GM21825 (cell line): ENCODE results near the gene TMEM150B.
"Not testable (repeated sequence)": the region's sequence is repeated elsewhere in the genome, so short reads cannot be mapped to it uniquely, and the experiment has no call there.

Experiments used
- ATAC-seq: cut with Tn5 transposase; IDR thresholded peaks from one replicate; pipeline ENCODE4 v1.9.1; 2021; ENCODE audit warnings: mild to moderate bottlenecking, moderate library complexity; ENCODE audit not compliant: unreplicated experiment

TMEM150B gene

GRCh38 chr19:55339889-55340783 is 15.0 kb upstream of the TMEM150B start:
- ATAC-seq: no peak

DNA sequence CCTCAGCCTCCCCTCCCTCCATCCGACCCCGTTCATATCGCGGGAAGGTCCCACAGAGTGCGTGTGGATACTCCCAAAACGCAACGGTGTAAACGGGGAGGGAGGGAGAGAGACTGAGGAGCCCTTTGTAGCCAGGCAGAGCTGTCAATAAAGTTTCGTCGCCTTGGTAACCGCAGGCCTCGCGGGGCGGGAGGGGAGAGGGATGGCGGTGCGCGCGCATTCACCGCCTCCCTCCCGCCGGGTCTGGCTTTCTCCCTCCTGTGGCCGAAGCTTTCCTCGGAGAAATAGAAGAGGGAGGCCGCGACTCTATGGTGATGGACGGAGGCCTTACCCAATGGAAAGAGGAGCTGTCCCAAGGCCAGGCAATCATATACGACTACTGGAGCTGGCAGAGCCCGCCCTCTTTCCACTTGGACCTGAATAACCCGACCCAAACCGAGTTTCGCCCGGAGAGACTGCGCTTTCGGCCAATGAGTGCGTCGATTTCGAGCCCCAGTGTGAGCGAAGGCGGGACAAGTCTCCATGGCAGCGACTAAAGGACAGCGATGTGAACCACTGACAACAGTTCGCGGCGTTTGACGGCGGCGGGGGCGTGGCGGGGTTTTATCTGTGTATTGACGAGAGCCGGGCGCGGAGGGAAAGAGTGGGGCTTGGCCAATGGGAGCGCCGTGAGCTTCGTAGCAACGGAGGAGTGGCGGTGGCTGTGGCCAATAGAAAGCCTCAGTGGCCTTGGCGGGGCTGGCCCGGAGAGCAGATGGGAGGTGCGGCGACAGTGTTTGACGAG is 14.2 kb upstream of the TMEM150B start, which contains the start of gene KMT5C:
KMT5C (plus strand) TSS at position 772 of the 784 bp plus-strand sequence. CDS start 2,061 bp downstream, outside the sequence.
- ATAC-seq: peak; percentile 72

DNA sequence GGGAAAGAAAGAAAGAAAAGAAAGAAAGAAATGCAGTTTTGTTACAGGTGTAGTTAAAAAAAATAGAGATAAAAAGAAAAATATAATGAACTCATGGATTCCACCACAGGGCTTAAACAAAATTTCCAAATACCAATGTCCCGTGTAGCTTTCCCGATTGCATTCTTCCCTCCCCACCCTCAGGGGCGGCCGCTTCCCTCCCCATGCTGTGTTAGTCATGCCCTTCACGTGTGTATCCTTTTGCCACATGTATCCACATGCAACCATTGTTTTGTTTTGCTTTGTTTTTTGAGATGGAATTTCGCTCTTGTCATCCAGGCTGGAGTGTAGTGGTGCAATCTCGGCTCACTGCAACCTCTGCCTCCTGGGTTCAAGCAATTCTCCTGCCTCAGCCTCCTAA is 11.0 kb upstream of the TMEM150B start:
- ATAC-seq: no peak

- ATAC-seq: no peak
Measured at GRCh38 chr19:55333870-55334269, 8.7 kb upstream of the TMEM150B start.

DNA sequence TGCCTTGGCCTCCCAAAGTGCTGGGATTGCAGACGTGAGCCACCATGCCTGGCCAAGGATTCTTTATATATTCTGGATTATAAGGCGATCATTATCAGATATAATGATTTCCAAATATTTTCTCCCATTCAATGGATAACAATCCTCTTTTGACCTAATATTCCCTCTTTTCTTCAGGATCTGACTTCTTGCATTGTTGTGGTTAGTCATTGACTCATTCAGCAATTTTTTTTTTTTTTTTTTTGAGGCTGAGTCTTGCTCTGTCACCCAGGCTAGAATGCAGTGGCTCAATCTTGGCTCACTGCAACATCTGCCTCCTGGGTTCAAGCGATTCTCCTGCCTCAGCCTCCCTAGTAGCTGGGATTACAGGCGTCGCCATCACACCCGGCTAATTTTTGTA is 4.7 kb upstream of the TMEM150B start:
- not testable (repeated sequence) for ATAC-seq

- ATAC-seq: not testable (repeated sequence)
Measured at GRCh38 chr19:55328774-55329318, 3.7 kb upstream of the TMEM150B start.

GRCh38 chr19:55324662-55325061 is 479 bp downstream of the TMEM150B start:
- ATAC-seq: no peak

DNA sequence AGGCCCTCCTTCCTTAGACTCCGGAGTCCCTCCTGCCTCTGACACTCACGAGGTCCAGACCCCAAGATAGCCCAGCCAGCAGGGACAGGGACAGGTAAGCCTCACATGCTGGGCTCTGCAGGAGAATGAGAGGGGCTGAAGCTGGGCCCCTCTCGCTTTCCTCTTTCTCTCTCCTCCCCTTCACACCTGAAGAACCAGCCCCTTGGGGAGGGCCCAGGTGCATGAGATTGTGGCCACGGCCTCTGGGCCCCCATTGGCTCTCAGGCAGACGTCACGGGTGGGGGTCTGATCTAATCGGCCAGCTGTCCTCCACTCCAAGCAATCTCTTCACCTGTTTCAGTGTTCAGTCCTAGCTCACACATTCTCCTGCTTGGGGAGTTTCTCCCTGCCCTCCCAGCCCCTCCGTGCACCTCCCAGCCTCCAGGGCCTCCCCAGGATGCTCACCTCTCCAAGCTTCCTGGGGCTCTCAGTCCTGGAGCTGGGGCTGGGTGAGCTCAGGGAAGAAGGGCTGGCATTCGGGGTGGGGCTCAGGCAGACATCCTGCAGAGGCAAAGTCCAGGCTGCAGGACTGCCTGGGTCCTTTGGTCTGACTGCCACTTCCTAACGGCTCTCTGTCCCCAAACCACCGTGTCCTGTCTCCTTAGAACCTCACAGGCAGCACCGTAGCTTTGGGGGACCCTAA is 2.8 kb downstream of the TMEM150B start:
- ATAC-seq: no peak

DNA sequence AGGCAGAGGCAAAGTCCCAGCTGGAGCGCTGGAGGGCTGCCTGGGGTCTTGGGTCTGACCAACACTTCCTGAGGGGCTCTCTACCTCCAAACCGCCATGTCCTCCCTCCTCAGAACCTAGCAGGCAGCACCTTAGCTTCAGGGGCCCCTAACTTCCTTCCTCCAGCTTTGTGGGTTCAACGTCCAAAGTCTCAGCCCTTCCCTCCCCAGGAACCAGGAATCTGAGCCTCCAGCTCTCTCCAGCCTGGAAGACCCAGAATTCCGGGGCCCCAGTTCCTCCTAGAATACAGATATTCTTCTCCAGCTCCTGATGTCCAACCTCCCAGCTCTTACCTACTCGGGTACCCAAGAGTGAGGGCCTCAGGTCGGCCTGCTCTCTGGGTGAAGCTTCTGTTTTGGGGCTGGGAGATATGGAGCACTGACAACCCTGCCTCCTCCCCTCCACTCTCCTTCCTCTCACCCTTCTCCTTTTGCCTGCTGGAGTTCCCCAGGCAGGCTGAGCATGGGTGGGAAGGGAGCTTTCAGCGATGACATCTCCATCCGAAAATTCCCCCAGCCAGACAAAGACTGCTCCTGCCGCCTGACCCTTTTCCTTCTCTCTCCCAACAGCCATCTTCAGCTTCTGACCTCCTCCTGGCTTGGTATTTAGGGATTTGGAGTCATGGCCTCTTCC is 3.5 kb downstream of the TMEM150B start:
- ATAC-seq: no peak

GRCh38 chr19:55320844-55321419 is 4.2 kb downstream of the TMEM150B start:
- no peak for ATAC-seq

DNA sequence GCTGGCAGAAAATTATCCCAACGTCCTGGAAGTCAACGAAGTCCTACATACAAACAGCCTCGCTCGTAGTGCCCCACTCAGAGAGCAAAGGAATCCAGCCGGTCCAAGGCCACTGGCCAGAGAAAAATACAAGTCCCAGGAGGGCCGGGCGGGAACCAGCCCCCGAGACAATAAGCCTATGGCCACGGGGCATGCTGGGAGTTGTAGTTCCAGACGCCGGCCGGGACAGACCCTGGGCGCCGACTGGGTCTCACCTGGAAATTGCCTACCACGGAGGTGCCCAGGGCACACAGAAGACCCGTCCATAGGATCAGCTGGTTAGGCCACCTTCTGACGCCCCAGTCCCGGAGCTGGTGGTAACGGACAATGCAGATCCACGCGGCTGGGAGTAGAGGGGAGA is 5.4 kb downstream of the TMEM150B start:
- ATAC-seq: no peak

DNA sequence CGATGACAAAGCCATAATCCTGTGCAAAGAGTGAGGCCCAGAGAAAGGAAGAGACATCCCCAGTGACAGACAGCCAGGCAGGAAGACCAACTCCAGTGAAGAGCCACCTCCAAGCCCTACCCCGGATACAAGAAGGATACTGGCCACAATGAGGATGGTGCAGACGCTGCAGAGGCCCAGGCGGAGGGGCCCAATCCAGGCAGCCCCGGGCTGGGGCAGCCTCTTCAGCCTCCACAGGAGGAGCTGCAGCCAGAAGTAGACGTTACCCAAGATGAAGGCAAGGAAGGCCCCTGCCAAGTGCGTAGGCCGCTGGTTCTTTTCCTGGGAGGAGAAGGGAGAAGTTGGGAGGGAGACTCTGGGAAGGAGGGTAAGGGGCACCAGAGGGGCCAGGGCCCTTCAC is 8.5 kb downstream of the TMEM150B start:
- ATAC-seq: no peak

DNA sequence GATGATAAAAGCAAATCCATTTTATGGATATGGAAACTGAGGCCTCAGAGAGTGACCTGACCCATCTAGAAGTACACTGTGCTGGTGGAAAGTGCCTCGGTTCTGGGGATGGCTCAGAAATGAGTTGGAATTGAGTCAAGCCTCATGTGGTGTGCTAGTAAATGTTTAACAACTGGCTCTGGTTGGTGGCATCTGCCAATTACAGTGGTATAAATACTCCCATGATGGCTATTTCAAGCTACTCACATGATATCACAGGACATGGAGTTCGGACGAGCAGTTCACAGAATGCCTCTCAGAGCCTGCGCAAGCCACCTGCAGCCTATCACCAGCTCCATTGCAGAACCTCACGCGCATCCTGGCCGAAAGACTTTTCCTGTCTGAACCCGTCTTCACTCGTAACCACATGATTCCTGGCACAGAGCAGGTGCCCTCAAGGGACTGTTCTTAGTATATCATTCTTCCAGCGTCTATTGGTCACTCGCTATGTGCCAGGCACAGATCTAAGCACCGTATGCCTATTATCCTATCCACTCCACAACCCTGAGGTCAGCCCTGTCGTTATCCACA is 9.1 kb downstream of the TMEM150B start:
- ATAC-seq: no peak

- ATAC-seq: no peak
Measured at GRCh38 chr19:55314396-55314795, 10.7 kb downstream of the TMEM150B start.

GRCh38 chr19:55312621-55313512 is 12.3 kb downstream of the TMEM150B start:
- ATAC-seq: no peak

- no peak for ATAC-seq
Measured at GRCh38 chr19:55311797-55312196, 13.3 kb downstream of the TMEM150B start.

DNA sequence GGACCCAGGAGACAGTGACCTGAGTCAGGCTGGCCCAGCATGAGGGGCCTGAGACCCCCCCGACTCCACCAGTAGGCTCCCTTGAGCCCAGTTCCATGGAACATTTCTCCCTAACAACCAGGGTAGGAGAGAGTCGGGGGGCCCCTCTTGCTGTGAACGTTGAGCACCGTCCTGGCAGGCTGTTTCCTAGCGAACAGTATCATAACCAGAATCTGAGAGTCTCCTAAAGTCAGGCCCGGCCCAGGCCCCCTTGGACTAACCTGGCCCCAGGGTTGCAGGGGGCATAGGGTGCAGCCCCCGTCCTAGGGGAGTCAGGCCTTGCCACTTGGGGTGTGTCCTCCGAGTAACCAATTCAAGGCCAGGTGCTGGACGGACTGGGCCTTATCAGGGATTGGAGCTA is 13.7 kb downstream of the TMEM150B start:
- no peak for ATAC-seq

DNA sequence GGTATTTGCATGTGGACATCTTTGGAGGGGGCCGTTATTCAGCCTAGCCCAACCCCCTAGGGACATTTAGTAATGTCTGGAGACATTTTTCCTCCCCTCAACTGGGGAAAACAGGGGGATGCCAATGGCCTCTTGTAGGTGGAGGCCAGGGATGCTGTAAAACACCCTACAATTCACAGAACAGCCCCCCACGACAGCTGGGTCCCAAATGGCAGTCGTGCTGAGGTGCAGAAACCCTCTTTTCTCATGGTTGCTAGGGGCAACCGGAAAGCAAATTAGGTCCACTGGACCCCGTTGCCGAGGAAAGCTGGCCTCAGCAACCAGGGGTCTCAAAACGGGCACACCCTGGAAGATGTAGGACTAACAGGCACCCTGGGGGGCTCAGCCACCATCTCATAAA is 14.6 kb downstream of the TMEM150B start:
- ATAC-seq: no peak

GRCh38 chr19:55309448-55309847 is 15.7 kb downstream of the TMEM150B start:
- ATAC-seq: no peak
